ENCODE data around the gene OR10G7.
A peak's percentile ranks its signal among the peaks of the same experiment; 100 is the strongest.

The OR10G7 gene, protein sequence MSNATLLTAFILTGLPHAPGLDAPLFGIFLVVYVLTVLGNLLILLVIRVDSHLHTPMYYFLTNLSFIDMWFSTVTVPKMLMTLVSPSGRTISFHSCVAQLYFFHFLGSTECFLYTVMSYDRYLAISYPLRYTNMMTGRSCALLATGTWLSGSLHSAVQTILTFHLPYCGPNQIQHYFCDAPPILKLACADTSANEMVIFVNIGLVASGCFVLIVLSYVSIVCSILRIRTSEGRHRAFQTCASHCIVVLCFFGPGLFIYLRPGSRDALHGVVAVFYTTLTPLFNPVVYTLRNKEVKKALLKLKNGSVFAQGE

DNA sequence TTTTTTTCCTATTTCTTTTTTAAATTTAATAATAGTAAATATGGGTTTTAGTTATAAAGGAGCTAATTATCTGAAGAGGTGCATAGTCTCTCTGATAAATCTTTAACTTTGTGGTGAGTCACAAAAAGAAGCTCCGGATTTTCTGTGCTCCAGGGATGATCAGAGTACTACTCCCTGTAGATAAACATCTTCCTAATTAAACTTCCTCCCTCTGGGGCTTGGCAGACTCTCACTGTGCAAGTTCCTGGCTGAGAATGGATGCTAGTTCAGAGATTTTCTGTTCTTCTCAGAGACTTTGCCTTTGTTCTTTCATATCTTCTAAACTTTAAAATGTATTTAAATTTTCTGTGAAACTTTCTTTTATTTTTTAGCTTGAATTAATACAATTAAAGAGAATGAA lies at the start of gene OR10G7:
Gene OR10G7, minus strand, starts transcription at position 72 of the 400 bp plus-strand sequence. CDS start 2,324 bp downstream, outside the sequence.
- DNase-seq (ENCODE audit: low read depth), result no peak

DNA sequence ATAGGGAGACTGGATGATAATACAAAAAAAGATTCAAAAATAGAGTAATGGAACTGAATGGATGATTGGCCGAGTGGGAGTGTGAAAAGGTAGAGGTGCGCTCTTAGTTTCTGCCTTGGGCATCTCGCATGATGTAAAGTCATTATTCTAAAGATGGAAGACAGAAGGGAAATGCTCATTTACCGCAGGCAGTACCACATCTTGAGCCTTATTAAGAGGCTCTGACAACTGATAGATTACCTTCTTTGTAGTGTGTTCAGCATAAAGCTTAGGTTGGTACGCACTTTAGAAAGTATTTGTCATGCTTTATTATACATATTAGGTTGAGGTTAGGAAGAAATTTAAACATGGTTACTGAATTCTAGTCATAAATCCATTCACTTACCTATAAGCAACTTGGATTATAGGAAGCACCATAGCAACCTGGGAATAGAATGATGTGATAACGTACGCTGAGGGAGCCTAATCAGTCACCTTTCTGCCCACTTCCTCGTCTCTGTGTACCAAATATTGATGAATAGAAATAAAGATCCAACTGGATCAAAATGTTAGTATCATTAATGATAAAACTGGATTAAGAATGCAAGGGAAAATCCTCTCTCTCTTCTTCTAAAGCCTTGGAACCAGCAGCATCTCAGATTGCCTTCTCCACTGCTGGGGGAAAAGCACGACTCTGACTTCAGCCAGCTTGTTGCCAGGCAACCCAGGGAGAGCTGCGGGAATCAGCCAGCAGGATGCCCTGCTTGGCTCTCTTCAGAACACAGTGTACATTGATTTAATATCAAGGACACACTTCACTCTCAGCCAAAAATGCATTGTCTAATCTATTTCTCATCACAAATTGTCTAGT lies 45.1 kb upstream of the OR10G7 start:
- DNase-seq (ENCODE audit: low read depth), result no peak

DNA sequence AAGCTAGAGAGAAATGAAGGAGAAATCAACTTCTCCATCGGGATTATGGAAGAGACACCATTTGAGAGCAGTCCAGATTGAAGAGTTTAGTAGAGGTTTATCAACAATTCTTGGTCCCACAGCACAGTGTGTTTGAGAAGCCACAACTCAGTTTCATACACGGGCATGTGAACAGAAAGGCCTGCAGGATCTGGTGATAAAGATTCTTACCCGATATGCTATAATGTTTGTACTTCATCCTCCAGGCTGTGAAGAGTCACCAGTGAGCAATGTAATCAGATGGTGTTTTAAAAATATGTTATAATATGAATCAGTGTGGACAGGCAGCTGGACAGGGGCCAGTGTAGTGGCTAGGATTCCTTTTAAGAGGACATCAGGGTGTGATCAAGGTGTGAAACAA lies 44.5 kb upstream of the OR10G7 start:
- DNase-seq (ENCODE audit: low read depth), result no peak

DNA sequence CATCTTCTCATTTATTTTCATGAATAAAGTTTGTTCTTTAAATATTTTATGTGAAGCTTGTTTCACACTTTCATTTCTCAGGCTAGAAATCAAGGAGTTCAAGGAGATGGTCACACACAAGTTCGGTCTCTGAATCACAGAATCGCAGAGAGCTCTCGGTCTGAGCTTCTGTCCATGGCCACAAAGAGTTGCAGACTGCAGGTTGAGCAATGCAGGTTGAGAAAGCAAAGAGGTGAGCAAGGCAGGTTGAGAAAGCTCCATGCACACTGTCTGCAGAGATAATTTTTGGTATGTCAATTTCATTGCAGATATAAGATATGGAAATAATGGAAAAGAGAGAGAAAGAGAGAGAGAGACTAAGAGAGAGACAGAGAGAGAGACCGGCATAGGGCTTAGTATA lies 41.2 kb upstream of the OR10G7 start:
- DNase-seq (ENCODE audit: low read depth), result no peak

DNA sequence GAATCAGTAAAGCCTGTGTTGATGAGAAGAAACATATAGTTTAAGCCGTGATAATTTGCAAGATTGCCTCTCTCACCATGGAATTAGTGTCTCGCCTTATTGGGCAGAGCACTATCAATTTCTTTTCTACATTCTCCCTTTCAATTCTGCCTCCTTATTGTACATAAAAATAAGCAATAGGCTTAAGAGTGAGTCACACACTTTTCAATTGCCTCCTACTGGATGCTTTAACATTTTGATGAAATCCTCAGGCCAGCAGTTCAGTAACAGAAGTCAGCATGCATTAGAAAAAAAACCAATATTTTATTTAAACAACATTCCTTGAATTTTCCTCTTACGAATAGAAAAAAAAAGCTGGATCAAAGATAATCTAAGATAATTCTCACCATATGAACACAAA lies 40.4 kb upstream of the OR10G7 start:
- DNase-seq (ENCODE audit: low read depth), result no peak

DNA sequence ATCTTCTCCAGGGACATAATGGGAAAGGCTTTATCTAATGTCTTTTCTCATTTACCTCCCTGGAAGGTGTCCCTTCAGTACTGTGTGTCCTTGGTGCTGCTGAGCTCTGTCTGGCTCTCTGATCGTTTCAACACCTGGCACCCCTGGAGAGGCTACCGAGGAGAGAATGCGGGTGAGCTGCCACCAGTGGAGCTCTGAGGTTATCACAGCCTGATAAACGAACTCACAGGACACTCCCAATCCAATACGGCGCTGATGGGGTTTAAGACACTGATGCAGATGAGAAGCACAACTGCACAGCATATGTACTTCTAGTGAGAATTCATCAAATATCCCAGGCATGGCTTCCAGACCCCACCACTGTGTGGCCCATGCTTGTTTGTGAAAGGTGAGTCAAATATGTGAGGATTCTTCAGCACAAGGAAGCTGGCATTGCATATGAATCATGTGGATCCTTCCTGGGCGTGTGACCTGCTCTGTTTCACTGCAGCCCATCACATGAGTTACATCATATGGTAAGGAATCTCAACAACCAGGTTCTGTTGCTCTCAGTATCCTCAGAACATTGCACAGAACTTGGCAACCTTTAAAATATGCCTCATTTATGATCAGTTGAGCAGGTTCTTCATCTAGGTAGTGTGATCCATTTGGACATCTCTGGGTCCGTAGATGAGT lies 39.3 kb upstream of the OR10G7 start:
- DNase-seq (ENCODE audit: low read depth), result no peak

DNA sequence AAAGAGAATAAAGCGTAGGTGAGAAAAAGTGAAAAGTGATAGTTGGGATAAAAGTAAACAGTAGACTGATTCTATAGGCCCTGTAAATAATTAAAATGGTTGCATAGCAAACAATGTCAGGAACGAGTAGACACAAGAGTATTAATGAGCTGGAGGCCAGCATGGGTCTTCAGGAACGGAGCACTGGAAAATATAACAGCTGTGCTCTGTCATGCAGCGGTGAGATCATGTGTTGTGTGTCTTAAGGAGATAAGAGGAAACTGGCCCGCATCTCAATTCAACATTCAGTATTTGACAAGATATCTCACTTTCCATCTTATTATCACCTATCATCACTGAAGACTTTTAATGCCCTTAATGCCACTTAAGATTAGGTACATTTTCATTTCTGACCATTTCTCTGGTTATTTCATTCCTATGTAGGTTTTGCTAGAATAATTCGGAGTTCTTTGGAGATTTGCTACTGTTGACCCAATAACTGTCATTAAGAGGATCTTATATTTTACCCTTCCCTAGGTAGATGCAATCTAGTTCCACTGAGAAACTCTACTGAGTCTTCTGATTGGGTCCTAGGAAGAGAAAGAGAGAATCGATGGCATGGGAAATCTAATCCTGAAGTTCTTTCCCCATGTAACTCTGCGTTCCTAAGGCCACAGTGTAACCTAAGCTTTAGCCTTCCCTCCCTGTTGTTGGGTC lies 38.7 kb upstream of the OR10G7 start:
- DNase-seq (ENCODE audit: low read depth), result no peak

DNA sequence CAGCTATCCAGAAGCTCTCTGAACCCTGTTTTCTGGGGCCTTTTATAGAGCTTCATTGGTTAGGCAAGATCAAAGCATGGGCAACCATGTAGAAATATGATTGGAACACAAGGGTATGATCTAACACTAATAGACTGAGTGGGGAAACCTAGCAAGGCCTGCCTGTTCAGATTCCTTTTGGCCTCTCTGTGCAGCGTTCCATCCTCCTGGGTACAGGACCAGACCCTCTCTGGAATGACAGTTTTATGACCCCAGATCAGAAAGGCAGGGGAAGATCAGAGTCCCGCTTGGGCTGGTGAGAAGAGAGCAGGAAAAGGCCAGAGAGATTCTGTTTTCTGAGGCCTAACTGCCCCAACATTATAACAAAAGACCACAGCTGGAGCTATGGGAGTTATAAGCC lies 37.5 kb upstream of the OR10G7 start:
- DNase-seq (ENCODE audit: low read depth), result no peak

DNA sequence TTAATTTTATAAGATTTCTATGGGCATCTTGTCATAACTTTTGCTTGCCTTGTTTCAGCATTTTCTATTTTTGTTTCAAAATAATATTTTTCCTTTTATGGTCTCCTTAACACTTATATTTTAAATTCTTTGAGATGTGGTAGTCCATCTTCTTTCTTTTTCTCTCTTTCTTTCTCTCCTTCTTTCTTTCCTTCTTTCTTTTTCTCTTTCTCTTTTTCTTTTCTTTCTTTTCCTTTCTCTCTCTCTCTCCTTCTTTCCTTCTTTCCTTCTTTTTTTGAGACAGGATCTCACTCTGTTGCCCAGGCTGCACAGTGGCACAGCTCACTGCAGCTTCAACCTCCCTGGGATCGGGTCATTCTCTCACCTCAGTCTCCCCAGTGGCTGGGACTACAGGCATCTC lies 36.1 kb upstream of the OR10G7 start:
- no peak for DNase-seq (ENCODE audit: low read depth)

DNA sequence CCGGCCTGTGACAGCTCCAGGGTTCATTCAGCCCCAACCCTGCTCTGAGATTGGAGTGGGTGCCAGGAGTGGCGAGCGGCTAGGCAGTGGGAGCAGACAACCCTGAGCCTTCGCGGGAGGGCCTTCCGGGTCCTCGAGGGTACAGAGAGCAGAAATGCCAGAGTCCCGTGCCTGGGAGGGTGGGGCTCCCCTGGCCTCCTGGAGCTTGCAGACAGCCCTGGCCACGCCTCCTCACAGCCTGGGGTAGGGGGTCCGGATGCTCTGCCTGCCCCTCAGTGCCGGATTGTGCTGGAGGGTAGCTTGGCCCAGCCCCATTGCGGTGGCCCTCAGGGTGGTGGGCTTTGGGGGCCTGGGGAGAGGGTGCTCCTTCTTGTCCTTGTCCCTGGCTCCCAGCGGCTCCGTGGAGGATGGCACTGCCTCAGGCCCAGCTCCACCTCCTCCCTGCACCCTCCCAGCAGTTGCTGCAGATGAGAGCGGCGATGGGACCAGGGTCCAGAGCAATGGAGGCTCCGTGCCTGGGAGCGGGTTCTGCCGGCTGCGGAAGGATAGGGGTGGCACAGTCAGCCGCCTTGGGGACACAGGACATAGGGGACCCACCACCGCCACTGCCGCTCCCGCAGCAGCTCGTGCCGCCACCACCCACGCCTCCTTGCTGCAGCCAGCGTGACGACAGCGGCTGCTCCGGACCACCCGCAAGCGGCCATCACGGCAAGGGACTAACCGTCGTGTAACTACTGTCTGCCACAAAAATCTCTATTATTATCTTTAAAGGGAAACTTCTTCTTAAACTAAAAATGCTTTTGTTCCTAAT lies 34.9 kb upstream of the OR10G7 start:
- DNase-seq (ENCODE audit: low read depth), result no peak

DNA sequence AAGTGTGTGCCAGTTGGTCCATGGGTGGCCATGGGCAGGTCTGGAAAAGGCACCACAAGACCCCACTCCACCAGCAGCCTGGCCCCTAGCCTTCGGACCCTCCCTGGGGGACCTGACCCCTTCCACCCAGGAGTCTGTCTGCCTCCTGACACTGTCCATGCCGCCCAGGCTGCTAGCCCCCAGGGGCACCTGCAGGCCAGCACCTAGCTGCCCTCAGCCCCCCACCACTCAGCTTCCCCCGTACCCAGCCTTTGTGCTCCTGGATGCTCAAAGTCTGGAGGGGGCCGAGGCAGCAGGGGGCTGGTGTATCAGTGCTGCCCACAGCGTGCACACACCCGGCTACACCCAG lies 34.3 kb upstream of the OR10G7 start:
- no peak for DNase-seq (ENCODE audit: low read depth)

DNA sequence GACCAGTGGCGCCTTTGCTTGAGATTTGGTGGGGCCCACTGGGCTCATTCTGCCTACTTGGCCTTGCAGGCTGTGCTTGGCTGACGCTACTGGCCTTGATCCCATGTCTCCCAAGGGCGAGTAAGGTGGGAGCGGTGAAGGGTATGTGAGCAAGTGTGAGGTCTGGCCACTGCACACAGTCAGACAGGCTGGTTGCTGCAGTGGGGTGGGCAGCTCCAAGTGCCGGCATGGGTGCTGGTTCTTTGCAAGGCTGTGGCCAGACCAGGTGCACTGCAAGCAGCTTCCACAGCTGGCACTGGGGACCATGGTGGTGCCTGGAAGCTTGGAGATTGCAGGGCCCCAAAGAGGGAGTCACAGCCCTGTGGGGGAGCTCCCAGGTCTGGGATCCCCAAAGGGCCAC lies 33.4 kb upstream of the OR10G7 start:
- DNase-seq (ENCODE audit: low read depth), result no peak

DNA sequence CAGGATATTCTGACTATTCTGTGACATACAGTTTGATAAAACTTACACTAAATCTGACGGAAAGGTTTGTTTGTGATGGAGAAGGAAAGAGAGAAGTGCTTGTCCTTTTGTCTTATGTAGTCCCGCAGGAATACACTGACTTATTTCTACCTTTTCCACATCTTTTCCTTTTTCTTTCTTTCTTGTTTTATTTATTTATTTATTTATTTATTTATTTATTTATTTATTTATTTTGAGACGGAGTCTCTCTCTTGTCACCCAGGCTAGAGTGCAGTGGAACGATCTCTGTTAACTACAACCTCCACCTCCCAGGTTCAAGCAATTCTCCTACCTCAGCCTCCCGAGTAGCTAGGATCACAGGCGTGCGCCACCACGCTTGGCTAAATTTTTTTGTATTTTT lies 31.0 kb upstream of the OR10G7 start:
- DNase-seq (ENCODE audit: low read depth), result no peak

DNA sequence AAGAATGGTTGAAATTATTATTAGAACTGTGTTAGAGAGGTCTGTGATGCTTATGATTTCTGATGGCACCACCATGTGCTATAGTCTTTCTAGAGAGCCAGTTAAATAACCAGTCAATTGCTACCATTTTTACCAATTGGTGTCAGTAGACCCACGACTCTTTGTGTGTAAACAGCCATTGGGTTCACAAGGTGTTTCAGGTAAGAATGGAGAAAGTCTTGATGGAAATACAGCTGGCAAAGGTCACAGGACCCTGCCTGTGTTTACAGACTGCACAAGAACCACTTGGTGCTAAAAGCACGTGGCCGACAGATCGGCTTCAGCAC lies 30.5 kb upstream of the OR10G7 start:
- DNase-seq (ENCODE audit: low read depth), result no peak

DNA sequence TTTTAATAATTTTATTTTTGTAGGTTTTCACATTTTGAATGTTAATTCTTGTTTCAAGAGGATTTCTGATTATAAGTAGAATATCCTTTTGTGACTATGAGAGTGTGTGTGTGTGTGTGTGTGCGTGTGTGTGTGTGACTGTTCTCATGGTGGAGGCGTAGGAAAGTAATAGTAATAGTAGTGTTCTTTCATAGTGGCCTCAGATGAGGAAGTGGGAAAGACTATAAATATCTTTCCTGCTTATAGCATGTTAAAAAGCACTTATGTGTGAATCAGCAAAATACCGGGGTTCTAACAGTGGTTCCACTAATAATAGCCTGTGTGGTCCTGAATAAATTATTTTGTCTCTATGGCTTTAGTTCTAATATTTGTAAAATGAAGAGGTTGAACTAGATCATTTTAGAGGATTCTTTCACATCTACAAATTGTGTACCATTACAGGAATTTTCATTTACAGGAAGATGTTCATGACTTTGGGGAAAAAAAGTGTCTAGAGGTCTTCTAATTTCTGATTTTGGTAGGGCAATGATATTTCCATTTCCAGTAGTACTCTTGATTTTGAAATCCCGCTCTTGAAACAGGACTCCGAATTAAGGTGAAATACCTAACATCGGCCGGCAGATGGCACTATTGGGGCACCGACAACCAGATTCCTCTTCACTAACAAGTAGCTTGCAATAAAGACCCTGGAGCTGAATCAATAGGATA lies 29.9 kb upstream of the OR10G7 start:
- DNase-seq (ENCODE audit: low read depth), result peak; percentile 55

DNA sequence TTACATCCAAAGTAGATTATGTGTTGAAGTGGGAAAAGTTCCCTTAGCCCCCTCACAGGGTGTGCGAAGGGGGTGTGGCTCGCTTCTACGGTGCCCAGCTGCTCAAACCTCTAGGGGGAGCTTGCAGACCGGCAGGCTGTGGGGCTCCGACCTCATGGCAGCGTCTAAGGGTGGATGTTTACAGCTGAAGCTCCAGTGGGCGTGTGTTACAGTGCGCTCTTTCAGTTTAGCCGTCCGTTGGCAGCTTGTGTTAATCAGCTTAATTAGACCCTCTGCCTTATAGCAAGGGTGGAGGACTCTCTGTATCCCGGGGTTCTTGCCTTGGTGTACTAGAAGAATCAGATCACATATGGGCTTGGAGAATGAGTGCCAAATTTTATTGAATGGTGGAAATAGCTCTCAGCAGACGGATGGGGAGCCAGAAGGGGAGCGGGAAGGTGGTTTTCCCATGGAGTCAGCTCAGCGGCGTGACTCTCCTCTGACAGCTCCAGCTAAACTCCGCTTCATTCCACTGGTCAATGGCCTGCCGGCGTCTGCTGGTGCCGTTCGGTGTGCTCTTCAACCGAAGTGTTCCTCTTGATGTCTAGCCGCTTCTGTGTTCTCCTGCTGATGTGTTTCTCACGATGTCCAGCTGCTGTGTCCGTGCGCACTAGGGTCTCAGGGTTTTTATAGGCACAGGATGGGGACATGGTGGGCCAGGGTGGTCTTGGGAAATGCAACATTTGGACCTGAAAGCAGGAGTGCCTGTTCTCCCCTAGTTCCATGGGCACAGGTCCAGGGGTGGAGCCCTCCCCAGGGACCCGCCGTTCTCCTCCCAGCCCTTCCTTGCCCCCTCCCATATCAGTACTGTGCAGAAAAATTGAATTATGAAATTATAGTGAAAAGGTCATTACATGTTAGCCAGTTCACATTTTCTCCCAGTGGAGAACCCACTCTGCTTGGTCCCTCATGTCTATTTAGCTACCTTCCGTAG lies 28.6 kb upstream of the OR10G7 start:
- DNase-seq (ENCODE audit: low read depth), result no peak

DNA sequence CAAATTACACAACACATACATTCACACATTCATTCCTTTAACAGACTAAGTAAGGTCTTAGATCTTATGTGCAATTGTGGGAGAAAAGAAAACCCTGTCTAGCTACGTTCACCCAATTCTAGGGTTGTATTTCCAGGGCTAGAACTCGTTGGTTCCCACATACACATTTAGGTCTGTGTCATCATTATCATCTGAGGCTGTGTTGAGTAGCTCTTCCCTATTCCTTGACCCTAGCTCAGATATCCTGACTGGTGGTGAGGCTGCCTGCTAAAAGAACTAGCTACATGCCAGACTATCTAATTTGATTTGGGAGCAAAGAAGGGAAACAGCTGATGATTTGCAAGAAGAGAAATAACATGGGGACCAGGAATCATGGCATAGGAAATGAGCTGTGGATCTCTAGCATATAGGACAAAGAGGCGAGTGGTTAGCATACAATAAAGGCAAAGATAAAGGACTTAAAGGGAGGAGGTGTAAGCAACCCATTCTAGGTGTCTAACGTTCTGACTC lies 27.5 kb upstream of the OR10G7 start:
- DNase-seq (ENCODE audit: low read depth), result no peak

DNA sequence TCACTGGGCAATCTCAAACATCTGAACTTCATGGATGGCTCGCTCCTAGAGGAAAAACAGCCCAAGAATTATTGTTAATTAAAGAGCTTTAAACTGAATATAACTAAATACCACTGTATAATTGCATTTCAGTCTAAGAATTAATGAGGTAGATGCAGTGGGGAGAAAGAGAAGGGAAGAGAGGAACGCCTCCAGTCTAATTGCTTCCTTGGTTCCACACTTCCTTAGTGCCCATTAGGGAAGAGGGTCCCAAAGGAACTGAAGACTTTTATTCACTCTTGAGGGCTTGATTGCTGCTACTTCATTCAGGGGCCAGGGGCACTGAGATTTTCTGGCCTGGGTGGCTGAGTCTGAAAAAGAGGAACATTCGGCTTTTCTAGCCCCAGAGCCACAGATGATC lies 11.8 kb upstream of the OR10G7 start:
- no peak for DNase-seq (ENCODE audit: low read depth)

DNA sequence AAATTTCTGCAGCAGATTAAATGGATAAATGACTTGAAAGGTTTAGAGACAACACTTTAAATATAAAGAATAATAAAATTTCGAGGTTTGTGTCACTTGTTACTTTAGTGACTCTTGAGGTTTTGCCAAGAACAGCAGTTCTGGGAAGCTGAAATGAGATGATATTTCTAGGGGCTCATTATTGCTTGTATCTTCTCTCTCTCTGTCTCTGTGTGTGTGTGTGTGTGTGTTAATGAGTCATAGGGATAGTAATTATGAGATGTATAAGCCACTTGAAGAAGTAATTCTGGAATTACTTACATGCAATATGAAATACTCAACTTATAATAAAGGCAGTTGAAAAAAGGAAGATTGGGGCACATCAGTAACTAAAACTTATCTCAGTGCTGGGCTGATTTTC lies 9.6 kb upstream of the OR10G7 start:
- DNase-seq (ENCODE audit: low read depth), result no peak

DNA sequence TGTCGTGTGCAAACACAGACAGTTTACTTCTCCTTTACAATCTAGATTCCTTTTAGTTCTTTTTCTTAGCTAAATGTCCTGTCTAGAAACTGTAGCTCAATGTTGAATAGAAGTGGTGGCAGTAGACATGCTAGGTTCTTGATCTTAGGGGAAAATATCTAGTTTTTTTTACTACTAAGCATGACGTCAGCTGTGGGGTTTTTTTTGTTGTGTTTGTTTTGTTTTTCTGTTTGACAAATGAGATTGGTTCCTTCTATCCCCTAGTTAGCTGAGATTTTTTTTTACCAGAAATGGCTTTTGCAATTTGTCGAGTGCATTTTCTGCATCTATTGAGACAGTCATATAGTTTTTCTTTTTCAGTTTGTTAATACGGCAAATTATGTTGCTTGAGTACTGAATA lies 2.3 kb upstream of the OR10G7 start:
- no peak for DNase-seq (ENCODE audit: low read depth)

Measured in activated T-cell treated with anti-CD3 and anti-CD28 coated beads for 24 hours (primary cell).